Parathyroid adenoma (tissue), 2 donors: ENCODE results near the gene USP10.

Experiments
- H2AFZ ChIP-seq: fragments of 300-600 bp; sonication (generic); one replicate; pipeline ENCODE4 v1.7.0; 2017; ENCODE audit warnings: antibody characterized with exemption, mild to moderate bottlenecking
- H3K27ac ChIP-seq: fragments of 300-600 bp; sonication (generic); one replicate; pipeline ENCODE4 v1.7.0; 2017
- H3K27me3 ChIP-seq: fragments of 300-600 bp; sonication (generic); one replicate; pipeline ENCODE4 v1.7.0; 2017; ENCODE audit warnings: low read length; ENCODE audit not compliant: control insufficient read depth, insufficient read depth
- H3K36me3 ChIP-seq: fragments of 300-600 bp; sonication (generic); one replicate; pipeline ENCODE4 v1.7.0; 2017; ENCODE audit warnings: low read length; ENCODE audit not compliant: control insufficient read depth, insufficient read depth
- H3K4me1 ChIP-seq: fragments of 300-600 bp; sonication (generic); one replicate; pipeline ENCODE4 v1.7.0; 2017; ENCODE audit warnings: control low read depth
- H3K4me2 ChIP-seq: fragments of 300-600 bp; sonication (generic); one replicate; pipeline ENCODE4 v1.7.0; 2017; ENCODE audit warnings: low read length
- H3K4me3 ChIP-seq: fragments of 300-600 bp; sonication (generic); one replicate; pipeline ENCODE4 v1.7.0; 2017; ENCODE audit warnings: low read depth, low read length
- H3K79me2 ChIP-seq: fragments of 300-600 bp; sonication (generic); one replicate; pipeline ENCODE4 v1.7.0; 2017; ENCODE audit warnings: control low read depth
- H3K9ac ChIP-seq: fragments of 300-600 bp; sonication (generic); one replicate; pipeline ENCODE4 v1.7.0; 2017; ENCODE audit warnings: mild to moderate bottlenecking
- H3K9me3 ChIP-seq: fragments of 300-600 bp; sonication (generic); one replicate; pipeline ENCODE4 v1.7.0; 2017; ENCODE audit warnings: low read length; ENCODE audit not compliant: control insufficient read depth
- CTCF ChIP-seq: fragments of 300-600 bp; sonication (generic); IDR thresholded peaks from one replicate; pipeline ENCODE4 v1.7.0; 2017; ENCODE audit warnings: antibody characterized with exemption, mild to moderate bottlenecking
- donor health status: primary hyperparathyroidism.

Gene USP10

GRCh38 chr16:84761448-84762368, 61.9 kb downstream of the USP10 start:
- H2AFZ ChIP-seq, result no peak overlapping the region
- no peak overlapping the region for H3K27ac ChIP-seq
- no peak overlapping the region for H3K4me3 ChIP-seq
- no peak overlapping the region for H3K9ac ChIP-seq
- no peaks in the 10 kb centered on the region for H3K36me3 ChIP-seq
- TF ChIP-seq CTCF, result no peak
- H3K27me3 ChIP-seq, result no peaks in the 10 kb centered on the region
- no peaks in the 10 kb centered on the region for H3K9me3 ChIP-seq
- H3K79me2 ChIP-seq, result peaks cover 14% of the 10 kb centered on the region
- peaks cover 3% of the 10 kb centered on the region for H3K4me1 ChIP-seq
- H3K4me2 ChIP-seq, result no peak overlapping the region

GRCh38 chr16:84763164-84763563, 63.4 kb downstream of the USP10 start:
- Histone ChIP-seq H3K36me3 (no peaks in the 10 kb centered on the region), H3K9me3 (no peaks in the 10 kb centered on the region)

GRCh38 chr16:84763629-84764028, 63.8 kb downstream of the USP10 start:
- H3K27me3 ChIP-seq, result no peaks in the 10 kb centered on the region
- H2AFZ ChIP-seq, result no peak overlapping the region
- no peak overlapping the region for H3K4me2 ChIP-seq
- no peak for TF ChIP-seq CTCF
- peaks cover 3% of the 10 kb centered on the region for H3K4me1 ChIP-seq
- no peak overlapping the region for H3K9ac ChIP-seq
- H3K79me2 ChIP-seq, result peaks cover 7% of the 10 kb centered on the region
- H3K4me3 ChIP-seq, result no peak overlapping the region
- H3K9me3 ChIP-seq, result no peaks in the 10 kb centered on the region
- no peak overlapping the region for H3K27ac ChIP-seq
- no peaks in the 10 kb centered on the region for H3K36me3 ChIP-seq

More at GRCh38 chr16:84763164-84763563, 63.4 kb downstream of the USP10 start:
- Histone ChIP-seq H3K4me1 (peaks cover 3% of the 10 kb centered on the region), H3K27ac (no peak overlapping the region), H3K27me3 (no peaks in the 10 kb centered on the region), H3K79me2 (peaks cover 8% of the 10 kb centered on the region), H3K9ac (no peak overlapping the region), H3K4me2 (no peak overlapping the region), H2AFZ (no peak overlapping the region), H3K4me3 (no peak overlapping the region)
- TF ChIP-seq CTCF, result no peak

- TF ChIP-seq CTCF, result no peak
- Histone ChIP-seq H3K36me3 (no peaks in the 10 kb centered on the region), H3K9ac (no peak overlapping the region), H3K79me2 (no peaks in the 10 kb centered on the region), H3K4me2 (no peak overlapping the region), H3K27ac (no peak overlapping the region), H3K27me3 (no peaks in the 10 kb centered on the region), H3K4me1 (no peaks in the 10 kb centered on the region), H2AFZ (no peak overlapping the region), H3K9me3 (no peaks in the 10 kb centered on the region), H3K4me3 (no peak overlapping the region)
These were observed 65.2 kb downstream of the USP10 start for GRCh38 chr16:84764970-84765369.
